Measurements from ENCODE around the gene LANCL2. TPM values are rescaled to one million over a fixed set of nuclear protein-coding genes. Genes with fewer than 3 reads are reported as not detected.
A peak's percentile ranks its signal among the peaks of the same experiment; 100 is the strongest.

Gene LANCL2
- 22.8 and 27.0 TPM in 2 replicates for total RNA-seq (2014; rRNA removed; shearing (Covaris generic))
- polyA plus RNA-seq (2015; cell fraction: cytosol; rRNA removed): 17.9 and 19.0 TPM in 2 replicates
- 5.5 and 5.7 TPM in 2 replicates for polyA plus RNA-seq (2015; cell fraction: nucleus; rRNA removed)

GRCh38 chr7:55365205-55365674 is at the start of gene LANCL2:
Gene LANCL2, plus strand, starts transcription at chr7:55365337. Its CDS starts 689 bp downstream, at chr7:55366026.
- DNase-seq (ENCODE audit: low read depth, low spot score): peak; percentile 56
- in situ Hi-C loops (cut with HindIII; ENCODE audit: low pct_unique_long_range_greater_than_20kb, low sequenced_read_pairs): no loop called here

GRCh38 chr7:55325371-55325792 is 39.8 kb upstream of the LANCL2 start:
- DNase-seq (ENCODE audit: low read depth, low spot score): no peak
- in situ Hi-C loops (cut with HindIII; ENCODE audit: low pct_unique_long_range_greater_than_20kb, low sequenced_read_pairs): no loop called here

GRCh38 chr7:55326081-55326835 is 38.9 kb upstream of the LANCL2 start:
- in situ Hi-C loops (cut with HindIII; ENCODE audit: low pct_unique_long_range_greater_than_20kb, low sequenced_read_pairs): no loop called here
- DNase-seq (ENCODE audit: low read depth, low spot score): no peak

- no peak for DNase-seq (ENCODE audit: low read depth, low spot score)
- in situ Hi-C loops (cut with HindIII; ENCODE audit: low pct_unique_long_range_greater_than_20kb, low sequenced_read_pairs): no loop called here
These were observed 38.1 kb upstream of the LANCL2 start for GRCh38 chr7:55326945-55327626.

- in situ Hi-C loops (cut with HindIII; ENCODE audit: low pct_unique_long_range_greater_than_20kb, low sequenced_read_pairs): no loop called here
- no peak for DNase-seq (ENCODE audit: low read depth, low spot score)
These were observed 30.0 kb upstream of the LANCL2 start for GRCh38 chr7:55335151-55335550.

GRCh38 chr7:55335786-55336185 is 29.4 kb upstream of the LANCL2 start:
- DNase-seq (ENCODE audit: low read depth, low spot score): no peak
- in situ Hi-C loops (cut with HindIII; ENCODE audit: low pct_unique_long_range_greater_than_20kb, low sequenced_read_pairs): no loop called here

GRCh38 chr7:55336540-55336939 is 28.6 kb upstream of the LANCL2 start:
- no peak for DNase-seq (ENCODE audit: low read depth, low spot score)
- in situ Hi-C loops (cut with HindIII; ENCODE audit: low pct_unique_long_range_greater_than_20kb, low sequenced_read_pairs): no loop called here

GRCh38 chr7:55339033-55340000 is 25.8 kb upstream of the LANCL2 start:
- no peak for DNase-seq (ENCODE audit: low read depth, low spot score)
- in situ Hi-C loops (cut with HindIII; ENCODE audit: low pct_unique_long_range_greater_than_20kb, low sequenced_read_pairs): no loop called here

- no peak for DNase-seq (ENCODE audit: low read depth, low spot score)
- in situ Hi-C loops (cut with HindIII; ENCODE audit: low pct_unique_long_range_greater_than_20kb, low sequenced_read_pairs): no loop called here
These were observed 22.8 kb upstream of the LANCL2 start for GRCh38 chr7:55342216-55342871.

- no peak for DNase-seq (ENCODE audit: low read depth, low spot score)
- in situ Hi-C loops (cut with HindIII; ENCODE audit: low pct_unique_long_range_greater_than_20kb, low sequenced_read_pairs): no loop called here
These were observed 21.9 kb upstream of the LANCL2 start for GRCh38 chr7:55343002-55343781.

- DNase-seq (ENCODE audit: low read depth, low spot score): no peak
- in situ Hi-C loops (cut with HindIII; ENCODE audit: low pct_unique_long_range_greater_than_20kb, low sequenced_read_pairs): no loop called here
These were observed 21.1 kb upstream of the LANCL2 start for GRCh38 chr7:55343860-55344606.

- in situ Hi-C loops (cut with HindIII; ENCODE audit: low pct_unique_long_range_greater_than_20kb, low sequenced_read_pairs): no loop called here
- no peak for DNase-seq (ENCODE audit: low read depth, low spot score)
These were observed 20.3 kb upstream of the LANCL2 start for GRCh38 chr7:55344840-55345239.

- in situ Hi-C loops (cut with HindIII; ENCODE audit: low pct_unique_long_range_greater_than_20kb, low sequenced_read_pairs): no loop called here
- DNase-seq (ENCODE audit: low read depth, low spot score): no peak
These were observed 19.8 kb upstream of the LANCL2 start for GRCh38 chr7:55345292-55345691.

GRCh38 chr7:55348502-55348901 is 16.6 kb upstream of the LANCL2 start:
- DNase-seq (ENCODE audit: low read depth, low spot score): no peak
- in situ Hi-C loops (cut with HindIII; ENCODE audit: low pct_unique_long_range_greater_than_20kb, low sequenced_read_pairs): no loop called here

- in situ Hi-C loops (cut with HindIII; ENCODE audit: low pct_unique_long_range_greater_than_20kb, low sequenced_read_pairs): no loop called here
- DNase-seq (ENCODE audit: low read depth, low spot score): no peak
These were observed 16.0 kb upstream of the LANCL2 start for GRCh38 chr7:55349121-55349520.

GRCh38 chr7:55350281-55350680 is 14.9 kb upstream of the LANCL2 start:
- no peak for DNase-seq (ENCODE audit: low read depth, low spot score)
- in situ Hi-C loops (cut with HindIII; ENCODE audit: low pct_unique_long_range_greater_than_20kb, low sequenced_read_pairs): no loop called here
